ENCODE data around the gene AGBL1. TPM values are rescaled to one million over a fixed set of nuclear protein-coding genes. Genes with fewer than 3 reads are reported as not detected.
A peak's percentile ranks its signal among the peaks of the same experiment; 100 is the strongest.

The AGBL1 gene
- total and polyA plus RNA-seq, 3 experiments from 2014 or later = not detected

- Mint-ChIP-seq H3K9me3 (no peaks in the 10 kb centered on the region), H3K27me3 (peaks cover 5 to 17% of the 10 kb centered on the region in 2 donors), H3K36me3 (no peaks in the 10 kb centered on the region), H3K4me3 (no peak overlapping the region), H3K27ac (peak overlapping the region in 1 of 8 donors; percentile 10), H3K4me1 (peaks cover 2 to 9% (median 3%) of the 10 kb centered on the region in 3 donors)
- Histone ChIP-seq H3K4me3 (ENCODE audit: low read length) (no peak overlapping the region), H3K36me3 (ENCODE audit: insufficient read depth, low read length) (no peaks in the 10 kb centered on the region), H3K4me1 (ENCODE audit: insufficient read depth, low read length) (peaks cover 3% of the 10 kb centered on the region), H3K9me3 (ENCODE audit: low read length) (no peaks in the 10 kb centered on the region), H3K27me3 (ENCODE audit: insufficient read depth, low read length, poor library complexity, severe bottlenecking) (peaks cover 7% of the 10 kb centered on the region), H3K27ac (ENCODE audit: low read depth, low read length) (no peak overlapping the region)
- ChIA-PET POLR2A (no interaction called here), CTCF (no interaction called here)
- no peak for DNase-seq
Measured at GRCh38 chr15:86237111-86237500, 157.4 kb downstream of the AGBL1 start.

- Mint-ChIP-seq H3K4me3 (no peak overlapping the region), H3K4me1 (no peaks in the 10 kb centered on the region), H3K27ac (no peak overlapping the region), H3K27me3 (no peaks in the 10 kb centered on the region), H3K9me3 (no peaks in the 10 kb centered on the region), H3K36me3 (no peaks in the 10 kb centered on the region)
- no peaks in the 10 kb centered on the region for H3K9me3 ChIP-seq (ENCODE audit: low read length)
- H3K36me3 ChIP-seq (ENCODE audit: insufficient read depth, low read length) = no peaks in the 10 kb centered on the region
- ChIA-PET CTCF (no interaction called here), POLR2A (no interaction called here)
- H3K4me1 ChIP-seq (ENCODE audit: insufficient read depth, low read length) = no peaks in the 10 kb centered on the region
- H3K4me3 ChIP-seq (ENCODE audit: low read length) = no peak overlapping the region
- no peak overlapping the region for H3K27ac ChIP-seq (ENCODE audit: low read depth, low read length)
- DNase-seq = no peak
- no peaks in the 10 kb centered on the region for H3K27me3 ChIP-seq (ENCODE audit: insufficient read depth, low read length, poor library complexity, severe bottlenecking)
Measured at GRCh38 chr15:86247249-86247955, 167.7 kb downstream of the AGBL1 start.

- Histone ChIP-seq H3K36me3 (ENCODE audit: insufficient read depth, low read length) (no peaks in the 10 kb centered on the region), H3K27me3 (ENCODE audit: insufficient read depth, low read length, poor library complexity, severe bottlenecking) (no peaks in the 10 kb centered on the region), H3K27ac (ENCODE audit: low read depth, low read length) (no peak overlapping the region), H3K4me3 (ENCODE audit: low read length) (no peak overlapping the region), H3K9me3 (ENCODE audit: low read length) (no peaks in the 10 kb centered on the region), H3K4me1 (ENCODE audit: insufficient read depth, low read length) (no peaks in the 10 kb centered on the region)
- H3K9me3 Mint-ChIP-seq = no peaks in the 10 kb centered on the region
- ChIA-PET POLR2A (no interaction called here), CTCF (no interaction called here)
- no peak for DNase-seq
- peaks cover 0 to 1% of the 10 kb centered on the region in 2 donors for H3K27me3 Mint-ChIP-seq
- no peak overlapping the region for H3K4me3 Mint-ChIP-seq
- H3K4me1 Mint-ChIP-seq = no peaks in the 10 kb centered on the region
- no peak overlapping the region for H3K27ac Mint-ChIP-seq
- no peaks in the 10 kb centered on the region for H3K36me3 Mint-ChIP-seq
Measured at GRCh38 chr15:86255247-86255646, 175.6 kb downstream of the AGBL1 start.

- H3K4me3 Mint-ChIP-seq = no peak overlapping the region
- no peaks in the 10 kb centered on the region for H3K9me3 Mint-ChIP-seq
- H3K27ac Mint-ChIP-seq = no peak overlapping the region
- ChIA-PET CTCF (no interaction called here), POLR2A (no interaction called here)
- no peaks in the 10 kb centered on the region for H3K27me3 ChIP-seq (ENCODE audit: insufficient read depth, low read length, poor library complexity, severe bottlenecking)
- no peaks in the 10 kb centered on the region for H3K9me3 ChIP-seq (ENCODE audit: low read length)
- H3K27me3 Mint-ChIP-seq = peaks cover 0 to 1% of the 10 kb centered on the region in 2 donors
- no peak for DNase-seq
- H3K36me3 Mint-ChIP-seq = no peaks in the 10 kb centered on the region
- H3K4me1 Mint-ChIP-seq = no peaks in the 10 kb centered on the region
- no peaks in the 10 kb centered on the region for H3K36me3 ChIP-seq (ENCODE audit: insufficient read depth, low read length)
- H3K27ac ChIP-seq (ENCODE audit: low read depth, low read length) = no peak overlapping the region
- no peaks in the 10 kb centered on the region for H3K4me1 ChIP-seq (ENCODE audit: insufficient read depth, low read length)
- no peak overlapping the region for H3K4me3 ChIP-seq (ENCODE audit: low read length)
Measured at GRCh38 chr15:86256628-86257027, 177.0 kb downstream of the AGBL1 start.

GRCh38 chr15:86259589-86259988, 179.9 kb downstream of the AGBL1 start:
- POLR2A ChIA-PET = no interaction called here
- Histone ChIP-seq H3K9me3 (ENCODE audit: low read length) (no peaks in the 10 kb centered on the region), H3K27me3 (ENCODE audit: insufficient read depth, low read length, poor library complexity, severe bottlenecking) (no peaks in the 10 kb centered on the region), H3K36me3 (ENCODE audit: insufficient read depth, low read length) (no peaks in the 10 kb centered on the region), H3K4me1 (ENCODE audit: insufficient read depth, low read length) (no peaks in the 10 kb centered on the region), H3K27ac (ENCODE audit: low read depth, low read length) (no peak overlapping the region), H3K4me3 (ENCODE audit: low read length) (no peak overlapping the region)
- Mint-ChIP-seq H3K4me1 (no peaks in the 10 kb centered on the region), H3K4me3 (no peak overlapping the region), H3K27ac (no peak overlapping the region), H3K9me3 (no peaks in the 10 kb centered on the region), H3K27me3 (peaks cover 0 to 2% of the 10 kb centered on the region in 2 donors), H3K36me3 (no peaks in the 10 kb centered on the region)
- no peak for DNase-seq
- CTCF ChIA-PET = no interaction called here

- no peak for DNase-seq
- Histone ChIP-seq H3K27ac (ENCODE audit: low read depth, low read length) (no peak overlapping the region), H3K27me3 (ENCODE audit: insufficient read depth, low read length, poor library complexity, severe bottlenecking) (no peaks in the 10 kb centered on the region), H3K4me3 (ENCODE audit: low read length) (no peak overlapping the region), H3K36me3 (ENCODE audit: insufficient read depth, low read length) (no peaks in the 10 kb centered on the region), H3K4me1 (ENCODE audit: insufficient read depth, low read length) (no peaks in the 10 kb centered on the region), H3K9me3 (ENCODE audit: low read length) (no peaks in the 10 kb centered on the region)
- Mint-ChIP-seq H3K27me3 (peaks cover 0 to 3% of the 10 kb centered on the region in 2 donors), H3K36me3 (no peaks in the 10 kb centered on the region), H3K27ac (no peak overlapping the region), H3K4me1 (no peaks in the 10 kb centered on the region), H3K4me3 (no peak overlapping the region), H3K9me3 (no peaks in the 10 kb centered on the region)
- ChIA-PET POLR2A (no interaction called here), CTCF (no interaction called here)
Measured at GRCh38 chr15:86263230-86263629, 183.6 kb downstream of the AGBL1 start.

- ChIA-PET CTCF (no interaction called here), POLR2A (no interaction called here)
- Histone ChIP-seq H3K4me3 (ENCODE audit: low read length) (no peak overlapping the region), H3K9me3 (ENCODE audit: low read length) (no peaks in the 10 kb centered on the region), H3K4me1 (ENCODE audit: insufficient read depth, low read length) (no peaks in the 10 kb centered on the region), H3K36me3 (ENCODE audit: insufficient read depth, low read length) (no peaks in the 10 kb centered on the region), H3K27ac (ENCODE audit: low read depth, low read length) (no peak overlapping the region), H3K27me3 (ENCODE audit: insufficient read depth, low read length, poor library complexity, severe bottlenecking) (no peaks in the 10 kb centered on the region)
- Mint-ChIP-seq H3K9me3 (no peaks in the 10 kb centered on the region), H3K4me1 (no peaks in the 10 kb centered on the region), H3K36me3 (no peaks in the 10 kb centered on the region), H3K27me3 (peaks cover 3 to 7% of the 10 kb centered on the region in 2 donors), H3K27ac (no peak overlapping the region), H3K4me3 (no peak overlapping the region)
- DNase-seq = no peak
Measured at GRCh38 chr15:86266896-86267484, 187.3 kb downstream of the AGBL1 start.

GRCh38 chr15:86267892-86268291, 188.2 kb downstream of the AGBL1 start:
- H3K27me3 ChIP-seq (ENCODE audit: insufficient read depth, low read length, poor library complexity, severe bottlenecking) = no peaks in the 10 kb centered on the region
- no peak for DNase-seq
- Mint-ChIP-seq H3K36me3 (no peaks in the 10 kb centered on the region), H3K27me3 (peaks cover 3 to 8% of the 10 kb centered on the region in 2 donors), H3K4me3 (no peak overlapping the region), H3K27ac (no peak overlapping the region), H3K4me1 (no peaks in the 10 kb centered on the region), H3K9me3 (no peaks in the 10 kb centered on the region)
- no peaks in the 10 kb centered on the region for H3K9me3 ChIP-seq (ENCODE audit: low read length)
- no peaks in the 10 kb centered on the region for H3K36me3 ChIP-seq (ENCODE audit: insufficient read depth, low read length)
- H3K4me3 ChIP-seq (ENCODE audit: low read length) = no peak overlapping the region
- ChIA-PET POLR2A (no interaction called here), CTCF (no interaction called here)
- H3K27ac ChIP-seq (ENCODE audit: low read depth, low read length) = no peak overlapping the region
- H3K4me1 ChIP-seq (ENCODE audit: insufficient read depth, low read length) = no peaks in the 10 kb centered on the region

Data from CD8-positive, alpha-beta memory T cell (primary cell).